Transverse colon (tissue), 4 donors: ENCODE results near the gene CYP4F2. TPM values are rescaled to one million over a fixed set of nuclear protein-coding genes. Genes with fewer than 3 reads are reported as not detected.

ENCODE experiments used
- DNase-seq: peaks from one replicate; pipeline ENCODE4 v3.0.0-alpha.2; 2019
- H3K27ac ChIP-seq, 4 donors: fragments of 200-600 bp; sonication (generic); 2 replicates each; pipeline ENCODE4 v1.5.1; 2016 to 2018; ENCODE audit warnings: inconsistent platforms in 4 of 4
- H3K27me3 ChIP-seq: fragments of 200-600 bp; sonication (generic); 2 replicates; pipeline ENCODE4 v1.5.1; 2017; ENCODE audit warnings: inconsistent platforms
- H3K36me3 ChIP-seq, 4 donors: fragments of 200-600 bp; sonication (generic); 2 replicates each; pipeline ENCODE4 v1.5.1; 2017 to 2019; ENCODE audit warnings: inconsistent platforms in 4 of 4
- H3K4me1 ChIP-seq, 4 donors: fragments of 200-600 bp; sonication (generic); 2 replicates each; pipeline ENCODE4 v1.5.1; 2017 to 2020; ENCODE audit warnings: inconsistent platforms in 4 of 4
- H3K4me3 ChIP-seq, 4 donors: fragments of 200-600 bp; sonication (generic); 1 replicate in 1 of 4; 2 replicates in 3 of 4; pipeline versions ENCODE4 v1.5.1 to v1.6.1; 2017 to 2019; ENCODE audit warnings: inconsistent platforms in 4 of 4
- H3K9me3 ChIP-seq, 2 donors: fragments of 200-600 bp; sonication (generic); 2 replicates each; pipeline ENCODE4 v1.5.1; 2017 to 2019; ENCODE audit warnings: inconsistent platforms in 2 of 2
- CTCF ChIP-seq, 5 experiments: fragments of 200-600 bp in 3 of 5; fragments of 450-650 bp in 2 of 5; sonication (generic) in 3 of 5; IDR thresholded peaks; 1 replicate in 2 of 5; 2 replicates in 3 of 5; pipeline ENCODE4 v1.5.1; 2016 to 2017; ENCODE audit warnings: antibody characterized with exemption in 5 of 5, inconsistent platforms in 3 of 5, mild to moderate bottlenecking in 2 of 5, moderate library complexity in 1 of 5
- EP300 ChIP-seq: sonication (generic); formaldehyde crosslinking; IDR thresholded peaks from one replicate; pipeline ENCODE4 v1.6.1; 2017; ENCODE audit warnings: antibody characterized with exemption, low read depth
- POLR2A ChIP-seq: fragments of 450-650 bp; IDR thresholded peaks from one replicate; pipeline ENCODE4 v1.6.1; 2016; ENCODE audit warnings: antibody characterized with exemption, mild to moderate bottlenecking, moderate library complexity
- POLR2AphosphoS5 ChIP-seq, 3 donors: sonication (generic); formaldehyde crosslinking; IDR thresholded peaks; one replicate each; pipeline ENCODE4 v1.6.1; 2016; ENCODE audit warnings: antibody characterized with exemption in 3 of 3
- WGBS, 2 donors: methylation state at CpG; one replicate each; pipeline ENCODE4 v1.1.5; 2018; ENCODE audit warnings: low coverage in 1 of 2; 5-methylcytosine and 5-hydroxymethylcytosine counted together
- in situ Hi-C, 4 donors: fragments of 200-750 bp; cut with MboI; loops; one replicate each; pipeline versions ENCODE4 v1.15.0 to v1.15.1; 2017; ENCODE audit warnings: low sequenced_read_pairs in 3 of 4, low pct_ligation_motif_present in 1 of 4, low pct_unique_long_range_greater_than_20kb in 1 of 4
- intact Hi-C: fragments of 100-400 bp; cut with DNase I; formaldehyde crosslinking; loops from one replicate; pipeline ENCODE4 v1.15.1; 2023; ENCODE audit warnings: low total_unique reads
- total RNA-seq, 4 donors: library from RNA; depleted of rRNA; stranded (reverse); fragments of >200 nt; gene quantifications; one replicate each; pipeline ENCODE4 v1.1.0, GENCODE V29; 2016

The CYP4F2 gene
- total RNA-seq, 4 donors from 2014 or later, result 24.2 to 166 (median 32.7) TPM

- 84 to 94% methylated on average over 2 of the region's 2 CpGs for WGBS, 2 donors
- TF ChIP-seq POLR2A (no peak), CTCF (IDR thresholded peaks at IDR 0.05) (no peak), POLR2AphosphoS5 (IDR thresholded peaks at IDR 0.05) (no peak), EP300 (no peak)
- DNase-seq, result no peak
- Histone ChIP-seq H3K27me3 (peaks cover 38% of the 10 kb centered on the region), H3K27ac (no peak overlapping the region), H3K4me1 (no peaks in the 10 kb centered on the region), H3K36me3 (peaks cover 0 to 9% (median 0%) of the 10 kb centered on the region in 4 donors), H3K4me3 (no peak overlapping the region), H3K9me3 (peaks cover 8 to 11% of the 10 kb centered on the region in 2 donors)
- in situ Hi-C loops (no loop called here), intact Hi-C loops (no loop called here)
Measured at GRCh38 chr19:15915109-15915508, 17.2 kb upstream of the CYP4F2 start.

GRCh38 chr19:15913830-15914229 lies 16.0 kb upstream of the CYP4F2 start:
- intact Hi-C loops (no loop called here), in situ Hi-C loops (no loop called here)
- Histone ChIP-seq H3K4me1 (no peaks in the 10 kb centered on the region), H3K4me3 (no peak overlapping the region), H3K27me3 (peaks cover 42% of the 10 kb centered on the region), H3K27ac (no peak overlapping the region), H3K36me3 (peaks cover 0 to 9% (median 0%) of the 10 kb centered on the region in 4 donors), H3K9me3 (peaks cover 8 to 11% of the 10 kb centered on the region in 2 donors)
- DNase-seq, result no peak
- 88 to 93% methylated on average over 1 to 6 of the region's 8 CpGs for WGBS, 2 donors
- TF ChIP-seq EP300 (no peak), CTCF (IDR thresholded peaks at IDR 0.05) (no peak), POLR2AphosphoS5 (IDR thresholded peaks at IDR 0.05) (no peak), POLR2A (no peak)

GRCh38 chr19:15913384-15913783 lies 15.5 kb upstream of the CYP4F2 start:
- 71 to 100% methylated on average over 1 to 6 of the region's 6 CpGs for WGBS, 2 donors
- no peak for TF ChIP-seq EP300
- no peak for TF ChIP-seq POLR2AphosphoS5 (IDR thresholded peaks at IDR 0.05)
- TF ChIP-seq CTCF (IDR thresholded peaks at IDR 0.05), result no peak
- no peak for TF ChIP-seq POLR2A
- in situ Hi-C loops, result no loop called here
- peaks cover 0 to 9% (median 0%) of the 10 kb centered on the region in 4 donors for H3K36me3 ChIP-seq
- DNase-seq, result no peak
- H3K4me3 ChIP-seq, result no peak overlapping the region
- peaks cover 8 to 11% of the 10 kb centered on the region in 2 donors for H3K9me3 ChIP-seq
- H3K27me3 ChIP-seq, result peaks cover 46% of the 10 kb centered on the region
- intact Hi-C loops, result no loop called here
- H3K27ac ChIP-seq, result no peak overlapping the region
- H3K4me1 ChIP-seq, result no peaks in the 10 kb centered on the region

GRCh38 chr19:15911599-15912235 lies 13.8 kb upstream of the CYP4F2 start:
- Histone ChIP-seq H3K27ac (no peak overlapping the region), H3K4me3 (no peak overlapping the region), H3K9me3 (peaks cover 8 to 11% of the 10 kb centered on the region in 2 donors), H3K36me3 (peaks cover 0 to 9% (median 0%) of the 10 kb centered on the region in 4 donors), H3K27me3 (peaks cover 54% of the 10 kb centered on the region), H3K4me1 (no peaks in the 10 kb centered on the region)
- intact Hi-C loops, result no loop called here
- in situ Hi-C loops, result no loop called here
- 18 to 57% methylated on average over 8 to 43 of the region's 44 CpGs for WGBS, 2 donors
- no peak for DNase-seq
- TF ChIP-seq POLR2A (no peak), POLR2AphosphoS5 (IDR thresholded peaks at IDR 0.05) (no peak), EP300 (no peak), CTCF (IDR thresholded peaks at IDR 0.05) (no peak)
